Activated CD4-positive, alpha-beta T cell treated with anti-CD3 and anti-CD28 coated beads, Interleukin-2, amount 10 ng/mL, durations not matched to agents 24 days and 14 days (primary cell): ENCODE results near the gene MESP2. TPM values are rescaled to one million over a fixed set of nuclear protein-coding genes. Genes with fewer than 3 reads are reported as not detected.

Source experiments
- total RNA-seq: library from RNA; stranded (reverse); gene quantifications from 2 replicates; pipeline ENCODE4 v1.2.3, GENCODE V29; 2022

Gene MESP2
- total RNA-seq, 1 donor from 2014 or later: not detected

Other genes with a start within 250 kb of the MESP2 start
- gene TICRR, start 200.9 kb upstream of the MESP2 start, total RNA-seq: 18.8 and 21.0 TPM in 2 replicates
- 1.9 TPM in 2 replicates for gene KIF7, start 120.9 kb upstream of the MESP2 start, total RNA-seq
- gene PLIN1, start 97.0 kb upstream of the MESP2 start, total RNA-seq: 0.14 TPM in 1 of 2 replicates, not detected in the other
- 1.6 and 2.1 TPM in 2 replicates for gene PEX11A, start 85.6 kb upstream of the MESP2 start, total RNA-seq
- not detected in 2 replicates for gene WDR93, start 85.5 kb upstream of the MESP2 start, total RNA-seq
- gene MESP1, start 25.1 kb upstream of the MESP2 start, total RNA-seq: 5.6 and 7.3 TPM in 2 replicates
- 0.80 and 0.89 TPM in 2 replicates for gene ANPEP, start 38.5 kb downstream of the MESP2 start, total RNA-seq
- 20.3 and 20.6 TPM in 2 replicates for gene AP3S2, start 117.7 kb downstream of the MESP2 start, total RNA-seq
- not detected in 2 replicates for gene ARPIN, start 136.6 kb downstream of the MESP2 start, total RNA-seq
- gene ZNF710, start 225.0 kb downstream of the MESP2 start, total RNA-seq: 28.3 and 29.3 TPM in 2 replicates